Measurements from ENCODE around the gene RTN3.
"Not testable (repeated sequence)": the region's sequence is repeated elsewhere in the genome, so short reads cannot be mapped to it uniquely, and the experiment has no call there.

Gene RTN3, protein sequence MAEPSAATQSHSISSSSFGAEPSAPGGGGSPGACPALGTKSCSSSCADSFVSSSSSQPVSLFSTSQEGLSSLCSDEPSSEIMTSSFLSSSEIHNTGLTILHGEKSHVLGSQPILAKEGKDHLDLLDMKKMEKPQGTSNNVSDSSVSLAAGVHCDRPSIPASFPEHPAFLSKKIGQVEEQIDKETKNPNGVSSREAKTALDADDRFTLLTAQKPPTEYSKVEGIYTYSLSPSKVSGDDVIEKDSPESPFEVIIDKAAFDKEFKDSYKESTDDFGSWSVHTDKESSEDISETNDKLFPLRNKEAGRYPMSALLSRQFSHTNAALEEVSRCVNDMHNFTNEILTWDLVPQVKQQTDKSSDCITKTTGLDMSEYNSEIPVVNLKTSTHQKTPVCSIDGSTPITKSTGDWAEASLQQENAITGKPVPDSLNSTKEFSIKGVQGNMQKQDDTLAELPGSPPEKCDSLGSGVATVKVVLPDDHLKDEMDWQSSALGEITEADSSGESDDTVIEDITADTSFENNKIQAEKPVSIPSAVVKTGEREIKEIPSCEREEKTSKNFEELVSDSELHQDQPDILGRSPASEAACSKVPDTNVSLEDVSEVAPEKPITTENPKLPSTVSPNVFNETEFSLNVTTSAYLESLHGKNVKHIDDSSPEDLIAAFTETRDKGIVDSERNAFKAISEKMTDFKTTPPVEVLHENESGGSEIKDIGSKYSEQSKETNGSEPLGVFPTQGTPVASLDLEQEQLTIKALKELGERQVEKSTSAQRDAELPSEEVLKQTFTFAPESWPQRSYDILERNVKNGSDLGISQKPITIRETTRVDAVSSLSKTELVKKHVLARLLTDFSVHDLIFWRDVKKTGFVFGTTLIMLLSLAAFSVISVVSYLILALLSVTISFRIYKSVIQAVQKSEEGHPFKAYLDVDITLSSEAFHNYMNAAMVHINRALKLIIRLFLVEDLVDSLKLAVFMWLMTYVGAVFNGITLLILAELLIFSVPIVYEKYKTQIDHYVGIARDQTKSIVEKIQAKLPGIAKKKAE

DNA sequence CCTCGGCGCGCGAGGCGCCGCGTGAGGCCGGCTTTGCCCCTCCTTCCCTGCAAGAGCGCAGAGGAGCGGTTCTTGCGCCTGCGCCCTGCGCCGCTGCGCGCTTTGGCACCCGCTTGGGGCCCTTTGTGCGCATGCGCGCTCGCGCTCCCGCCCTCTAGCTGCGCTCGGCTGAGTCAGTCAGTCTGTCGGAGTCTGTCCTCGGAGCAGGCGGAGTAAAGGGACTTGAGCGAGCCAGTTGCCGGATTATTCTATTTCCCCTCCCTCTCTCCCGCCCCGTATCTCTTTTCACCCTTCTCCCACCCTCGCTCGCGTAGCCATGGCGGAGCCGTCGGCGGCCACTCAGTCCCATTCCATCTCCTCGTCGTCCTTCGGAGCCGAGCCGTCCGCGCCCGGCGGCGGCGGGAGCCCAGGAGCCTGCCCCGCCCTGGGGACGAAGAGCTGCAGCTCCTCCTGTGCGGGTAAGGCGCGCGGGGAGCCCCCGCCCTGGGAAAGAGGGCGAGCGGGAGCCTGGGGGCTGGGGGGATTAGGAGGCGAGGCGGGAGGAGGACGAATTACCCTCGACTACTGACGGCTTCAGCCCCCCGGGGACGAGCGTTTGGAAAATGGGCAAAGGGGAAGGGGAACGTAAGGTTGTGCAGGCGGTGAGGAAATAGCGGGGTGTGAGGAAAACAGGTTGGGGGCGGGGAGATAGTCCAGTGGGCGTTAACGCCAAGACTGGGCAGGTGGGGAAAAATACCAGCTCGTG, at the start of gene RTN3:
TSS of gene RTN3 (plus strand) at position 180 of the 745 bp plus-strand sequence. CDS start at position 317, 137 bp downstream.
- H3K9me3 ChIP-seq (ENCODE audit: insufficient read depth, low read length, severe bottlenecking) = no peaks in the 10 kb centered on the region
- TF ChIP-seq CTCF (IDR thresholded peaks at IDR 0.05; ENCODE audit: borderline replicate concordance, extremely low read depth, low read length, poor library complexity, severe bottlenecking) (no peak), EZH2 (IDR thresholded peaks at IDR 0.05; ENCODE audit: borderline replicate concordance, low read depth, low read length, severe bottlenecking) (no peak)
- H4K20me1 ChIP-seq (ENCODE audit: insufficient read depth, low read length) = peaks cover 19% of the 10 kb centered on the region
- ATAC-seq (ENCODE audit: insufficient read depth, low read depth) = peak; percentile 87
- H3K27ac ChIP-seq (ENCODE audit: low read length) = peak within 1 kb of the TSS; percentile 89
- H3K4me1 ChIP-seq (ENCODE audit: insufficient read depth, low read length) = peaks cover 46% of the 10 kb centered on the region
- H3K36me3 ChIP-seq (ENCODE audit: insufficient read depth, low read length) = peaks cover 8% of the 10 kb centered on the region
- no peaks in the 10 kb centered on the region for H3K27me3 ChIP-seq (ENCODE audit: insufficient read depth, low read length, poor library complexity)
- peaks cover 50% of the 10 kb centered on the region for H3K79me2 ChIP-seq (ENCODE audit: insufficient read depth, low read length)
- H2AFZ ChIP-seq (ENCODE audit: low read depth, low read length) = peak within 1 kb of the TSS; percentile 96
- peak within 1 kb of the TSS; percentile 74 to 81 for H3K4me3 ChIP-seq (ENCODE audit: low read depth in 1 of 2, low read length in 2 of 2)
- peak; percentile 99 for DNase-seq
- H3K9ac ChIP-seq (ENCODE audit: low read depth, low read length) = peak within 1 kb of the TSS; percentile 83
- peak within 1 kb of the TSS; percentile 82 for H3K4me2 ChIP-seq (ENCODE audit: insufficient read depth, low read length)

DNA sequence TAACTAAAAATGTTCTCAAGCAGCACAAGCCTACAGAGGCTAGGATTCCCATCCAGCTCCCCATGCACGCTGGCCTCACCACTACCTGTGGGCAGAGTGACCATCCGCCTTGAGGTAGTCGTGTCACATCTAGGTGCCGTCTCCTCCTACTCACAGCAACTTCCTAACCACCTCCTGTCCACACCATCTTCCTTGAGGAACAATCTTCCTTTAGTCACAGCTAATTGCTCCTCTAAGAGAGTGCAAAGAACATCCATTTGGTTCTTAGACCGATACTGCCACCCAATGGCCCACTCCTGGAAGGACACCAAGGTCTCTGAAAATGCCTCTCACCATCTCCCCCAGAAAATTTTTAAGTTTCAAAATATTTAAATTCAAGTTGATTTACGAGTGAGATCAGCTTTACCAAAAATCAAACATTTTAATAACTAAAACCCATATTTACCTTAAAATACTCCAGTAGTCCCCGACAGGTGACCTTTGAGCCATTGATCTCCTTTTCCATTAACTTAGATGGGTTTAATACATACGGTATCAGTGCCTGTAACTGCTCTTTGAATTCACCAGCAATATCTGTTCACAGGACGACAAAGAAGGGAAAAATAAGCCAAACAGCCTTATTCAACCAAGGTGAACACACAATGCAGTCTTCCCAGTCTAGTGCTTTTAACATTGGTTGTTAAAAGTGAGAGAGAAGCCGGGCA, 45.4 kb upstream of the RTN3 start:
- ATAC-seq (ENCODE audit: insufficient read depth, low read depth) = peak; percentile 75
- peaks cover 82% of the 10 kb centered on the region for H3K36me3 ChIP-seq (ENCODE audit: insufficient read depth, low read length)
- no peak overlapping the region for H3K4me3 ChIP-seq (ENCODE audit: low read depth in 1 of 2, low read length in 2 of 2)

DNA sequence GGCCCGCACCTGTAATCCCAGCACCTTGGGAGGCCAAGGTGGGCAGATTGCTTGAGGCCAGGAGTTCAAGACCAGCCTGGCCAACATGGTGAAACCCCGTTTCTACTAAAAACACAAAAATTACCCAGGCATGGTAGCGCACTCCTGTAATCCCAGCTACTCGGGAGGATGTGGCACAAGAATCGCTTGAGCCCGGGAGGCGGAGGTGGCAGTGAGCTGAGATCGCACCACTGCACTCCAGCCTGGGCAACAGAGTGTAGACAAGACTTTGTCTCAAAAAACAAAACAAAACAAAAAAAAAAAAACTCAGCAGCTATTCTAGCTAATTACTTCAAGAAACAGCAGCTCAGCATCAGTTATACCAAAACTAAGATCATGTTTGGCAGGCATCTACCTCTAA, 42.9 kb upstream of the RTN3 start:
- peaks cover 83% of the 10 kb centered on the region for H3K36me3 ChIP-seq (ENCODE audit: insufficient read depth, low read length)
- not testable (repeated sequence) for H4K20me1 ChIP-seq (ENCODE audit: insufficient read depth, low read length); H3K9ac ChIP-seq (ENCODE audit: low read depth, low read length); H3K9me3 ChIP-seq (ENCODE audit: insufficient read depth, low read length, severe bottlenecking); H3K4me1 ChIP-seq (ENCODE audit: insufficient read depth, low read length); DNase-seq; H3K4me2 ChIP-seq (ENCODE audit: insufficient read depth, low read length); H3K27ac ChIP-seq (ENCODE audit: low read length); H3K27me3 ChIP-seq (ENCODE audit: insufficient read depth, low read length, poor library complexity); H3K4me3 ChIP-seq (ENCODE audit: low read depth in 1 of 2, low read length in 2 of 2); H3K79me2 ChIP-seq (ENCODE audit: insufficient read depth, low read length); ATAC-seq (ENCODE audit: insufficient read depth, low read depth); H2AFZ ChIP-seq (ENCODE audit: low read depth, low read length)

More for the DNA sequence above, 45.4 kb upstream of the RTN3 start:
- Histone ChIP-seq H3K27ac (ENCODE audit: low read length) (no peak overlapping the region), H3K9me3 (ENCODE audit: insufficient read depth, low read length, severe bottlenecking) (no peaks in the 10 kb centered on the region), H3K4me1 (ENCODE audit: insufficient read depth, low read length) (no peaks in the 10 kb centered on the region), H2AFZ (ENCODE audit: low read depth, low read length) (no peak overlapping the region), H3K79me2 (ENCODE audit: insufficient read depth, low read length) (no peaks in the 10 kb centered on the region), H3K9ac (ENCODE audit: low read depth, low read length) (no peak overlapping the region), H3K27me3 (ENCODE audit: insufficient read depth, low read length, poor library complexity) (no peaks in the 10 kb centered on the region), H4K20me1 (ENCODE audit: insufficient read depth, low read length) (0 out of 2 replicates have a peak, but pooled peaks cover 3% of the 10 kb centered on the region), H3K4me2 (ENCODE audit: insufficient read depth, low read length) (no peak overlapping the region)
- TF ChIP-seq CTCF (IDR thresholded peaks at IDR 0.05; ENCODE audit: borderline replicate concordance, extremely low read depth, low read length, poor library complexity, severe bottlenecking) (peak; percentile 83), EZH2 (IDR thresholded peaks at IDR 0.05; ENCODE audit: borderline replicate concordance, low read depth, low read length, severe bottlenecking) (no peak)
- DNase-seq = peak; percentile 68
